ENCODE results near the gene GBF1. TPM values are rescaled to one million over a fixed set of nuclear protein-coding genes. Genes with fewer than 3 reads are reported as not detected.

The GBF1 gene
- total RNA-seq, 2 donors from 2014 or later = 53.1 to 59.1 TPM

DNA sequence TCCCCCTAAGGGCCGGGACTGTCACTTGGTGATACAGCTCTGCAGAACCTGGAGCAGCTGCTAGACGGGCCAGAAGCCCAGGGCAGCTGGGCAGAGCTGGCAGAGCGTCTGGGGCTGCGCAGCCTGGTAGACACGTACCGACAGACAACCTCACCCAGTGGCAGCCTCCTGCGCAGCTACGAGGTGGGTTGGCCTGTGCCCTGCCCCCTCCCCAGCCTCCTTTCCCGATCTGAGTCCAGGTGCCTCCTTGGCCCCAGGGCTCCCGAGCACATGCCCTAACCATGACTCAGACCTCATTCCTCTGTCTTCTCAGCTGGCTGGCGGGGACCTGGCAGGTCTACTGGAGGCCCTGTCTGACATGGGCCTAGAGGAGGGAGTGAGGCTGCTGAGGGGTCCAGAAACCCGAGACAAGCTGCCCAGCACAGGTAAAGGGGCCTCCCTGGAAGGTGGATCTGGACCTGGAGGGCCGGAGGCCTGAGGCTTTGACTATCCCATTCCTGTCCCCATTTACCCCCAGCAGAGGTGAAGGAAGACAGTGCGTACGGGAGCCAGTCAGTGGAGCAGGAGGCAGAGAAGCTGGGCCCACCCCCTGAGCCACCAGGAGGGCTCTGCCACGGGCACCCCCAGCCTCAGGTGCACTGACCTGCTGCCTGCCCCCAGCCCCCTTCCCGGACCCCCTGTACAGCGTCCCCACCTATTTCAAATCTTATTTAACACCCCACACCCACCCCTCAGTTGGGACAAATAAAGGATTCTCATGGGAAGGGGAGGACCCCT lies 156.6 kb downstream of the GBF1 start:
- no peak for DNase-seq (ENCODE audit: low spot score)
- Histone ChIP-seq H3K36me3 (no peaks in the 10 kb centered on the region), H3K4me3 (no peak overlapping the region), H3K27me3 (replicated peaks; ENCODE audit: insufficient read depth) (no peaks in the 10 kb centered on the region), H3K4me1 (replicated peaks) (no peaks in the 10 kb centered on the region), H3K9me3 (no peaks in the 10 kb centered on the region), H3K27ac (no peak overlapping the region)
- 82% methylated on average over 18 of the region's 18 CpGs for WGBS
- intact Hi-C loops (cut with DNase I) = loop anchor here (2.0 kb wide), 1 partner anchor 173 kb away; no protein-coding TSS in a partner anchor
- TF ChIP-seq POLR2AphosphoS5 (IDR thresholded peaks at IDR 0.05) (no peak), POLR2A (IDR thresholded peaks at IDR 0.05) (no peak)
- TF ChIP-seq, protein P1, sequence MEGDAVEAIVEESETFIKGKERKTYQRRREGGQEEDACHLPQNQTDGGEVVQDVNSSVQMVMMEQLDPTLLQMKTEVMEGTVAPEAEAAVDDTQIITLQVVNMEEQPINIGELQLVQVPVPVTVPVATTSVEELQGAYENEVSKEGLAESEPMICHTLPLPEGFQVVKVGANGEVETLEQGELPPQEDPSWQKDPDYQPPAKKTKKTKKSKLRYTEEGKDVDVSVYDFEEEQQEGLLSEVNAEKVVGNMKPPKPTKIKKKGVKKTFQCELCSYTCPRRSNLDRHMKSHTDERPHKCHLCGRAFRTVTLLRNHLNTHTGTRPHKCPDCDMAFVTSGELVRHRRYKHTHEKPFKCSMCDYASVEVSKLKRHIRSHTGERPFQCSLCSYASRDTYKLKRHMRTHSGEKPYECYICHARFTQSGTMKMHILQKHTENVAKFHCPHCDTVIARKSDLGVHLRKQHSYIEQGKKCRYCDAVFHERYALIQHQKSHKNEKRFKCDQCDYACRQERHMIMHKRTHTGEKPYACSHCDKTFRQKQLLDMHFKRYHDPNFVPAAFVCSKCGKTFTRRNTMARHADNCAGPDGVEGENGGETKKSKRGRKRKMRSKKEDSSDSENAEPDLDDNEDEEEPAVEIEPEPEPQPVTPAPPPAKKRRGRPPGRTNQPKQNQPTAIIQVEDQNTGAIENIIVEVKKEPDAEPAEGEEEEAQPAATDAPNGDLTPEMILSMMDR (IDR thresholded peaks at IDR 0.05) = no peak

DNA sequence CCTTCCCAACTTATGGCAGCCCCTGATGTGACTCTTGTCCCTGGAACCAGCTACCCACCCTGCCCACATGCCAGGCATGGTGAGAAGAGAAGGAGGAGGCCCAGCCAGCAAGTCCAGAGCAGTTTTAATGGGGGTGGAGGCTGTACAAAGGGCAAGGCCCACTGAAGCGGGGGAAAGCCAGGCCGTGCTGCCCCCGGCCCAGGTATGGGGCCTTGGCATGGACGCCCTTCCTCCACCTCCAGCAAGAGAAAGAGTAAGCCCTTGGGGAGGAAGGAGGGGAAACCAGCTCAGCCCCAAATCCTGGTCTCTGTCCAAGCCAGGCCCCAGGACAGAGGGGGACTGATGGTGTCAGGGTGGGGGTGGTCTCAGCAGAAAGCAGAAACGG lies 157.2 kb downstream of the GBF1 start:
- Histone ChIP-seq H3K27ac (no peak overlapping the region), H3K36me3 (no peaks in the 10 kb centered on the region), H3K4me3 (no peak overlapping the region), H3K27me3 (replicated peaks; ENCODE audit: insufficient read depth) (no peaks in the 10 kb centered on the region), H3K4me1 (replicated peaks) (no peaks in the 10 kb centered on the region), H3K9me3 (no peaks in the 10 kb centered on the region)
- intact Hi-C loops (cut with DNase I) = no loop called here
- WGBS = 87% methylated on average over 5 of the region's 5 CpGs
- TF ChIP-seq POLR2A (IDR thresholded peaks at IDR 0.05) (no peak), POLR2AphosphoS5 (IDR thresholded peaks at IDR 0.05) (no peak)
- TF ChIP-seq, protein P1 (IDR thresholded peaks at IDR 0.05) = no peak
- DNase-seq (ENCODE audit: low spot score) = no peak

DNA sequence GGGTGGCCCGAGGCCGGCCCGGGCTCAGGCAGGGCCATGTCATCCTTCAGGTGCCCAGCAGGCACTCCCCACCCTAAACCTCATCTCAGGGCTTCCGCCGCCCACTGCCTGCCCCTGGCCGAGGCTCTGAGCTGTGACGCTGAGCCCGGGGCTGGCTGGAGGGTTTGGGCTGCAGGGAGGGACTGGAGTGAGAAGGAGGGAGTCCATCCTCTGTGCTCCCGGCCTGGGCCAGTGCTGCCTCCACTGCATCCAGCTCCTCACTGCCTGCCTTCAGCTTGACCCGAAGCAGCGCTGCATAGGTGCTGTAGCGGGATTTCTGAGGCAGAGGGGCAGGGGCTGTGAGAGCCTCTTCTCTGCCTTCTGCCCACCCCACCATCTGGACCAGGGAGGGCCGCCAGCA lies 157.8 kb downstream of the GBF1 start:
- H3K27me3 ChIP-seq (replicated peaks; ENCODE audit: insufficient read depth) = no peaks in the 10 kb centered on the region
- no peaks in the 10 kb centered on the region for H3K9me3 ChIP-seq
- intact Hi-C loops (cut with DNase I) = no loop called here
- TF ChIP-seq POLR2A (IDR thresholded peaks at IDR 0.05) = no peak
- TF ChIP-seq, protein P1 (IDR thresholded peaks at IDR 0.05) = no peak
- H3K4me1 ChIP-seq (replicated peaks) = no peaks in the 10 kb centered on the region
- no peak for DNase-seq (ENCODE audit: low spot score)
- no peak overlapping the region for H3K4me3 ChIP-seq
- no peak overlapping the region for H3K27ac ChIP-seq
- WGBS = 79% methylated on average over 6 of the region's 13 CpGs
- H3K36me3 ChIP-seq = no peaks in the 10 kb centered on the region

DNA sequence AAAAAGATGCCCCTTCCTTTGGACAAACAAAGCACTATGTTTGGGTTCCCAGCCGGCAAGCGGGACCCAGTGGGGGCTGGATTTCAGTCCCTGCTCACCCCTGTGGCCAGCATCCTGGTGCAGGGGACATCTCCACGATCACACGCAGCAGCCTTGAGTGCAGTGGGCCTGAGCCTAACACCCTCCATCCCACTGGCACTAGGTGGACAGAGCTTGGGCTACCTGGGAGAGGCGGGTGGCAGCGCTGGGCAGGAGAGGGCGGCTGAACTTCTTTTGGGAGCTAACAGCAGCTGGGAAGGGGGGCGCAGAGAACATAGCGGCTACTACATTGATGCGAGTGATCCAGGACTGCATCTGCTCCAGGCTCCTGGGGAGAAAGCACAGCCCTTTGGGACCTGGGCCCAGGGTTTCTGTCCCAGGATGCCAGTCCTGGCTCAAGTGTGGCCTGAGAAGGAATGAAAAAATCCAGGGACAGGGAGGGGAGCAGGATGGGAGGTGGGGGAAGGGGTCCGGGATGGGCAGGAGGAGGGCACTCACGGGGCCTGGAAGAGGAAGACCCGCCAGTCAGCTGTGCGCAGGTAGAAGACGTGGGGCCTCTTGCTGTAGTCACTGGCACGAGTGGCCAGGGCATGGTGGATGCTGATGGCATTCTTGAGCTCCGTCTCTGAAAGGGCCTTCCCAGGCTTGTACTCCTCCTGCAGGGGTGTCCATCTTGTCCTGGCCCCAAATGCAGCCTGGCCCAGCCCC lies 159.2 kb downstream of the GBF1 start:
- TF ChIP-seq POLR2A (IDR thresholded peaks at IDR 0.05) = no peak
- no peak for TF ChIP-seq POLR2AphosphoS5 (IDR thresholded peaks at IDR 0.05)
- TF ChIP-seq, protein P1 (IDR thresholded peaks at IDR 0.05) = no peak
- 89% methylated on average over 17 of the region's 17 CpGs for WGBS
- no peak for DNase-seq (ENCODE audit: low spot score)
- Histone ChIP-seq H3K27me3 (replicated peaks; ENCODE audit: insufficient read depth) (no peaks in the 10 kb centered on the region), H3K9me3 (no peaks in the 10 kb centered on the region), H3K27ac (no peak overlapping the region), H3K4me1 (replicated peaks) (no peaks in the 10 kb centered on the region), H3K36me3 (no peaks in the 10 kb centered on the region), H3K4me3 (no peak overlapping the region)
- intact Hi-C loops (cut with DNase I) = no loop called here
